Cerebellar cortex (tissue), 1 donor: Measurements from ENCODE around the gene BRIP1.
"Not testable (repeated sequence)": the region's sequence is repeated elsewhere in the genome, so short reads cannot be mapped to it uniquely, and the experiment has no call there.

Experiments
- DNase-seq: peaks from one replicate; pipeline ENCODE4 v3.0.0-alpha.2; 2015; ENCODE audit warnings: low spot score

The BRIP1 gene

GRCh38 chr17:61827649-61828395, 35.5 kb downstream of the BRIP1 start:
- DNase-seq, result no peak

GRCh38 chr17:61826866-61827265, 36.5 kb downstream of the BRIP1 start:
- not testable (repeated sequence) for DNase-seq

GRCh38 chr17:61826198-61826597, 37.1 kb downstream of the BRIP1 start:
- not testable (repeated sequence) for DNase-seq

- DNase-seq, result no peak
These were observed 37.7 kb downstream of the BRIP1 start for GRCh38 chr17:61825448-61826137.

GRCh38 chr17:61822326-61823285, 40.7 kb downstream of the BRIP1 start:
- no peak for DNase-seq

GRCh38 chr17:61821655-61822054, 41.7 kb downstream of the BRIP1 start:
- DNase-seq, result no peak

GRCh38 chr17:61819265-61819664, 44.1 kb downstream of the BRIP1 start:
- DNase-seq, result not testable (repeated sequence)

- no peak for DNase-seq
These were observed 45.1 kb downstream of the BRIP1 start for GRCh38 chr17:61818225-61818624.

GRCh38 chr17:61817452-61817851, 45.9 kb downstream of the BRIP1 start:
- DNase-seq, result no peak

GRCh38 chr17:61816538-61816937, 46.8 kb downstream of the BRIP1 start:
- DNase-seq, result no peak

- DNase-seq, result no peak
These were observed 47.3 kb downstream of the BRIP1 start for GRCh38 chr17:61815863-61816503.

GRCh38 chr17:61814485-61814884, 48.8 kb downstream of the BRIP1 start:
- no peak for DNase-seq

- DNase-seq, result no peak
These were observed 50.1 kb downstream of the BRIP1 start for GRCh38 chr17:61813211-61813610.

- no peak for DNase-seq
These were observed 50.6 kb downstream of the BRIP1 start for GRCh38 chr17:61812747-61813146.

GRCh38 chr17:61809816-61810392, 53.4 kb downstream of the BRIP1 start:
- DNase-seq, result no peak

GRCh38 chr17:61808442-61808841, 54.9 kb downstream of the BRIP1 start:
- no peak for DNase-seq

GRCh38 chr17:61806936-61807335, 56.4 kb downstream of the BRIP1 start:
- no peak for DNase-seq

GRCh38 chr17:61806081-61806828, 57.1 kb downstream of the BRIP1 start:
- DNase-seq, result no peak

GRCh38 chr17:61805399-61805798, 57.9 kb downstream of the BRIP1 start:
- DNase-seq, result no peak

- DNase-seq, result no peak
These were observed 59.5 kb downstream of the BRIP1 start for GRCh38 chr17:61803796-61804195.

GRCh38 chr17:61803216-61803615, 60.1 kb downstream of the BRIP1 start:
- no peak for DNase-seq
